Liver (tissue), 9 donors: ENCODE measurements around the gene RHOD. TPM values are rescaled to one million over a fixed set of nuclear protein-coding genes. Genes with fewer than 3 reads are reported as not detected.

Source experiments
- DNase-seq: peaks from one replicate; pipeline ENCODE4 v3.0.0-alpha.2; 2017; ENCODE audit warnings: low spot score
- H3K27ac ChIP-seq, 2 donors: one replicate each; pipeline ENCODE4 v1.7.0; 2013; ENCODE audit warnings: inconsistent platforms in 2 of 2, low read length in 2 of 2, control low read depth in 1 of 2, low read depth in 1 of 2, mild to moderate bottlenecking in 1 of 2
- H3K27me3 ChIP-seq, 4 donors: one replicate each; pipeline versions ENCODE4 v1.6.1 to v1.7.0; 2013; ENCODE audit warnings: low read length in 3 of 4, inconsistent platforms in 1 of 4, mild to moderate bottlenecking in 1 of 4, moderate library complexity in 1 of 4; ENCODE audit not compliant: control insufficient read depth in 4 of 4, insufficient read depth in 4 of 4
- H3K36me3 ChIP-seq, 4 donors: one replicate each; pipeline versions ENCODE4 v1.6.1 to v1.7.0; 2013; ENCODE audit warnings: low read length in 3 of 4, mild to moderate bottlenecking in 3 of 4, low read depth in 1 of 4, moderate library complexity in 1 of 4; ENCODE audit not compliant: control insufficient read depth in 4 of 4, insufficient read depth in 3 of 4
- H3K4me1 ChIP-seq, 4 donors: one replicate each; pipeline versions ENCODE4 v1.6.1 to v1.7.0; 2013; ENCODE audit warnings: low read length in 3 of 4, mild to moderate bottlenecking in 3 of 4, moderate library complexity in 1 of 4; ENCODE audit not compliant: control insufficient read depth in 4 of 4, insufficient read depth in 4 of 4
- H3K4me3 ChIP-seq, 3 donors: one replicate each; pipeline versions ENCODE4 v1.6.1 to v1.7.0; 2013; ENCODE audit warnings: low read length in 3 of 3, control low read depth in 1 of 3, low read depth in 1 of 3, mild to moderate bottlenecking in 1 of 3
- H3K9ac ChIP-seq, 2 donors: one replicate each; pipeline ENCODE4 v1.7.0; 2013; ENCODE audit warnings: low read length in 2 of 2, mild to moderate bottlenecking in 2 of 2, moderate library complexity in 2 of 2, control low read depth in 1 of 2, low read depth in 1 of 2
- H3K9me3 ChIP-seq, 4 donors: one replicate each; pipeline versions ENCODE4 v1.6.1 to v1.7.0; 2013; ENCODE audit warnings: low read length in 3 of 4; ENCODE audit not compliant: control insufficient read depth in 4 of 4
- ATF3 ChIP-seq: IDR thresholded peaks from 2 replicates; pipeline ENCODE4 v1.6.1; 2016; ENCODE audit warnings: antibody characterized with exemption
- EGR1 ChIP-seq, 2 donors: IDR thresholded peaks; 2 replicates each; pipeline ENCODE4 v1.6.1; 2016 to 2018; ENCODE audit warnings: antibody characterized with exemption in 2 of 2, low read depth in 2 of 2
- FOXA2 ChIP-seq: IDR thresholded peaks from 2 replicates; pipeline ENCODE4 v1.6.1; 2016; ENCODE audit warnings: antibody characterized with exemption
- HNF4G ChIP-seq: IDR thresholded peaks from 2 replicates; pipeline ENCODE4 v1.6.1; 2016; ENCODE audit warnings: antibody characterized with exemption
- RAD21 ChIP-seq, 2 donors: IDR thresholded peaks; 2 replicates each; pipeline ENCODE4 v1.6.1; 2016; ENCODE audit warnings: antibody characterized with exemption in 2 of 2, mild to moderate bottlenecking in 2 of 2
- REST ChIP-seq: IDR thresholded peaks from 2 replicates; pipeline ENCODE4 v1.6.1; 2016; ENCODE audit warnings: antibody characterized with exemption, mild to moderate bottlenecking
- RXRA ChIP-seq, 2 donors: IDR thresholded peaks; 2 replicates each; pipeline ENCODE4 v1.6.1; 2017 to 2018; ENCODE audit warnings: antibody characterized with exemption in 2 of 2, mild to moderate bottlenecking in 1 of 2
- SP1 ChIP-seq: IDR thresholded peaks from 2 replicates; pipeline ENCODE4 v1.6.1; 2018; ENCODE audit warnings: antibody characterized with exemption, mild to moderate bottlenecking
- TAF1 ChIP-seq: conservative IDR thresholded peaks from 2 replicates; pipeline ENCODE4 v1.6.1; 2016; ENCODE audit warnings: antibody characterized with exemption, mild to moderate bottlenecking
- YY1 ChIP-seq: IDR thresholded peaks from 2 replicates; pipeline ENCODE4 v1.6.1; 2016; ENCODE audit warnings: antibody characterized with exemption, mild to moderate bottlenecking
- WGBS: extraction: QIAGEN DNeasy Blood & Tissue Kit; methylation state at CpG from one replicate; pipeline ENCODE4 v1.1.7; 2013; 5-methylcytosine and 5-hydroxymethylcytosine counted together
- polyA plus RNA-seq, 2 donors: library from polyadenylated mRNA; stranded (reverse) in 1 of 2; unstranded in 1 of 2; fragments of 200-250 nt in 1 of 2; fragments of >200 nt in 1 of 2; fragmentation: Nextera tagmentation in 1 of 2; extraction: Ambion mirVana in 1 of 2; gene quantifications; one replicate each; pipeline versions ENCODE4 v1.2.1 to v1.2.3, GENCODE V29; 2013 to 2015
- total RNA-seq, 2 donors: library from RNA; depleted of rRNA; stranded (reverse); fragments of >200 nt; gene quantifications; one replicate each; pipeline ENCODE4 v1.2.3, GENCODE V29; 2014
- donor health status: healthy.
- donor health status: healthy.
- donor health status: healthy.
- donor health status: healthy.
- donor health status: healthy.

The RHOD gene
- total and polyA plus RNA-seq, 4 donors, result 7.8 to 50.7 (median 33.2) TPM

GRCh38 chr11:67118801-67119584 is 62.3 kb downstream of the RHOD start, which contains the start of gene KDM2A:
KDM2A (plus strand) TSS chr11:67119263; CDS start chr11:67121317, 2,054 bp downstream.
- under 1% methylated on average over 97 of the region's 97 CpGs for WGBS
- peak in 1 of 2 donors; percentile 26 for TF ChIP-seq EGR1 (IDR thresholded peaks at IDR 0.05; ENCODE audit: low read depth in 2 of 2)
- TF ChIP-seq RXRA (IDR thresholded peaks at IDR 0.05), result no peak
- no peak for TF ChIP-seq FOXA2
- TF ChIP-seq YY1, result peak; percentile 96
- no peaks in the 10 kb centered on the region for H3K9me3 ChIP-seq
- peaks cover 0 to 2% (median 0%) of the 10 kb centered on the region in 4 donors for H3K36me3 ChIP-seq
- peak; percentile 98 for DNase-seq
- peak within 1 kb of the TSS; percentile 68 to 74 for H3K9ac ChIP-seq
- H3K4me3 ChIP-seq, result peak within 1 kb of the TSS; percentile 90 to 99 (median 94)
- H3K4me1 ChIP-seq, result peaks cover 0 to 25% (median 15%) of the 10 kb centered on the region in 4 donors
- peak within 1 kb of the TSS; percentile 87 to 96 for H3K27ac ChIP-seq
- H3K27me3 ChIP-seq, result no peaks in the 10 kb centered on the region

- peak overlapping the region; percentile 90 to 99 (median 94) for H3K4me3 ChIP-seq
- H3K9ac ChIP-seq, result peak overlapping the region; percentile 50 to 74
- no peaks in the 10 kb centered on the region for H3K27me3 ChIP-seq
- peak overlapping the region; percentile 87 to 95 for H3K27ac ChIP-seq
- TF ChIP-seq RAD21 (IDR thresholded peaks at IDR 0.05), result no peak
- peak; percentile 34 for TF ChIP-seq YY1
- no peaks in the 10 kb centered on the region for H3K9me3 ChIP-seq
- peak; percentile 52 for DNase-seq
- WGBS, result under 1% methylated on average over 61 of the region's 61 CpGs
- peaks cover 0 to 2% (median 0%) of the 10 kb centered on the region in 4 donors for H3K36me3 ChIP-seq
- H3K4me1 ChIP-seq, result peaks cover 1 to 25% (median 13%) of the 10 kb centered on the region in 4 donors
Measured at GRCh38 chr11:67119585-67120391, 63.1 kb downstream of the RHOD start.

- peaks cover 0 to 2% (median 0%) of the 10 kb centered on the region in 4 donors for H3K36me3 ChIP-seq
- peak; percentile 11 for TF ChIP-seq YY1
- no peak for TF ChIP-seq ATF3
- peaks cover 1 to 25% (median 13%) of the 10 kb centered on the region in 4 donors for H3K4me1 ChIP-seq
- H3K9ac ChIP-seq, result peak overlapping the region; percentile 50 to 74
- H3K9me3 ChIP-seq, result no peaks in the 10 kb centered on the region
- H3K27ac ChIP-seq, result peak overlapping the region; percentile 82 to 87
- no peak for DNase-seq
- H3K27me3 ChIP-seq, result no peaks in the 10 kb centered on the region
- WGBS, result under 1% methylated on average over 12 of the region's 12 CpGs
- peak overlapping the region; percentile 90 to 99 (median 94) for H3K4me3 ChIP-seq
Measured at GRCh38 chr11:67120456-67120855, 63.8 kb downstream of the RHOD start.

GRCh38 chr11:67120881-67121710 is 64.4 kb downstream of the RHOD start:
- Histone ChIP-seq H3K9me3 (no peaks in the 10 kb centered on the region), H3K27ac (peak overlapping the region; percentile 82 to 87)
- peak; percentile 9 for TF ChIP-seq REST
- peak; percentile 28 for TF ChIP-seq TAF1
- no peak for TF ChIP-seq SP1
- no peak for TF ChIP-seq HNF4G

More at GRCh38 chr11:67120881-67121710, 64.4 kb downstream of the RHOD start:
- peak overlapping the region; percentile 90 to 99 (median 94) for H3K4me3 ChIP-seq
- no peaks in the 10 kb centered on the region for H3K27me3 ChIP-seq
- 12% methylated on average over 9 of the region's 9 CpGs for WGBS
- peaks cover 0 to 2% (median 0%) of the 10 kb centered on the region in 4 donors for H3K36me3 ChIP-seq
- peak overlapping the region; percentile 50 to 74 for H3K9ac ChIP-seq
- no peak for DNase-seq
- H3K4me1 ChIP-seq, result peaks cover 1 to 22% (median 13%) of the 10 kb centered on the region in 4 donors
